ENCODE data around the gene COL6A3. TPM values are rescaled to one million over a fixed set of nuclear protein-coding genes. Genes with fewer than 3 reads are reported as not detected.

The COL6A3 gene
- total and polyA plus RNA-seq, 9 of the 15 experiments (the other 6 are each of a cell fraction or from before 2014, with no cell fraction given): 0.07 to 4.1 (median 1.5) TPM

DNA sequence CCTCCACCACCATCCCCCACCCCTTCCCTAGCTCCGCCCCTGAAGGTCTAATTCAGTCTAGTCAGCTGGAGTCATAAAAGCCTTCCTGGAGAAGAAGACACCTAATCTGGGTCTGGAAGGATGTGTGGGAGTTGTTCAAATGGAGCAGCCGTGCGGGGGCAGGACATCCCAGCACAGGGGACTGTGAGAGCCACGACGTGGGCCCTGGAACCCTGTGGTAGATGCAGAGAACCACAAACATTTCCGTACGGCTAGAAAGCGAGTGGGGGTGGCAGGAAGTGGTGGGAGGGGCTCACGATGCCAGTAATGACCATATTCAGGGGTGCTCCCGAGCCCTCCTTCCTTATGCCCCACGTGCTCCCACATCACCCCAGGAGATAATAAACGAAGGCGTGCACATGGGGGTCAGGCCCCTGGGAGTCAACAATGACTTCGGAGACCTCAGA lies 20.9 kb upstream of the COL6A3 start (continued):
- TF ChIP-seq, protein P1, sequence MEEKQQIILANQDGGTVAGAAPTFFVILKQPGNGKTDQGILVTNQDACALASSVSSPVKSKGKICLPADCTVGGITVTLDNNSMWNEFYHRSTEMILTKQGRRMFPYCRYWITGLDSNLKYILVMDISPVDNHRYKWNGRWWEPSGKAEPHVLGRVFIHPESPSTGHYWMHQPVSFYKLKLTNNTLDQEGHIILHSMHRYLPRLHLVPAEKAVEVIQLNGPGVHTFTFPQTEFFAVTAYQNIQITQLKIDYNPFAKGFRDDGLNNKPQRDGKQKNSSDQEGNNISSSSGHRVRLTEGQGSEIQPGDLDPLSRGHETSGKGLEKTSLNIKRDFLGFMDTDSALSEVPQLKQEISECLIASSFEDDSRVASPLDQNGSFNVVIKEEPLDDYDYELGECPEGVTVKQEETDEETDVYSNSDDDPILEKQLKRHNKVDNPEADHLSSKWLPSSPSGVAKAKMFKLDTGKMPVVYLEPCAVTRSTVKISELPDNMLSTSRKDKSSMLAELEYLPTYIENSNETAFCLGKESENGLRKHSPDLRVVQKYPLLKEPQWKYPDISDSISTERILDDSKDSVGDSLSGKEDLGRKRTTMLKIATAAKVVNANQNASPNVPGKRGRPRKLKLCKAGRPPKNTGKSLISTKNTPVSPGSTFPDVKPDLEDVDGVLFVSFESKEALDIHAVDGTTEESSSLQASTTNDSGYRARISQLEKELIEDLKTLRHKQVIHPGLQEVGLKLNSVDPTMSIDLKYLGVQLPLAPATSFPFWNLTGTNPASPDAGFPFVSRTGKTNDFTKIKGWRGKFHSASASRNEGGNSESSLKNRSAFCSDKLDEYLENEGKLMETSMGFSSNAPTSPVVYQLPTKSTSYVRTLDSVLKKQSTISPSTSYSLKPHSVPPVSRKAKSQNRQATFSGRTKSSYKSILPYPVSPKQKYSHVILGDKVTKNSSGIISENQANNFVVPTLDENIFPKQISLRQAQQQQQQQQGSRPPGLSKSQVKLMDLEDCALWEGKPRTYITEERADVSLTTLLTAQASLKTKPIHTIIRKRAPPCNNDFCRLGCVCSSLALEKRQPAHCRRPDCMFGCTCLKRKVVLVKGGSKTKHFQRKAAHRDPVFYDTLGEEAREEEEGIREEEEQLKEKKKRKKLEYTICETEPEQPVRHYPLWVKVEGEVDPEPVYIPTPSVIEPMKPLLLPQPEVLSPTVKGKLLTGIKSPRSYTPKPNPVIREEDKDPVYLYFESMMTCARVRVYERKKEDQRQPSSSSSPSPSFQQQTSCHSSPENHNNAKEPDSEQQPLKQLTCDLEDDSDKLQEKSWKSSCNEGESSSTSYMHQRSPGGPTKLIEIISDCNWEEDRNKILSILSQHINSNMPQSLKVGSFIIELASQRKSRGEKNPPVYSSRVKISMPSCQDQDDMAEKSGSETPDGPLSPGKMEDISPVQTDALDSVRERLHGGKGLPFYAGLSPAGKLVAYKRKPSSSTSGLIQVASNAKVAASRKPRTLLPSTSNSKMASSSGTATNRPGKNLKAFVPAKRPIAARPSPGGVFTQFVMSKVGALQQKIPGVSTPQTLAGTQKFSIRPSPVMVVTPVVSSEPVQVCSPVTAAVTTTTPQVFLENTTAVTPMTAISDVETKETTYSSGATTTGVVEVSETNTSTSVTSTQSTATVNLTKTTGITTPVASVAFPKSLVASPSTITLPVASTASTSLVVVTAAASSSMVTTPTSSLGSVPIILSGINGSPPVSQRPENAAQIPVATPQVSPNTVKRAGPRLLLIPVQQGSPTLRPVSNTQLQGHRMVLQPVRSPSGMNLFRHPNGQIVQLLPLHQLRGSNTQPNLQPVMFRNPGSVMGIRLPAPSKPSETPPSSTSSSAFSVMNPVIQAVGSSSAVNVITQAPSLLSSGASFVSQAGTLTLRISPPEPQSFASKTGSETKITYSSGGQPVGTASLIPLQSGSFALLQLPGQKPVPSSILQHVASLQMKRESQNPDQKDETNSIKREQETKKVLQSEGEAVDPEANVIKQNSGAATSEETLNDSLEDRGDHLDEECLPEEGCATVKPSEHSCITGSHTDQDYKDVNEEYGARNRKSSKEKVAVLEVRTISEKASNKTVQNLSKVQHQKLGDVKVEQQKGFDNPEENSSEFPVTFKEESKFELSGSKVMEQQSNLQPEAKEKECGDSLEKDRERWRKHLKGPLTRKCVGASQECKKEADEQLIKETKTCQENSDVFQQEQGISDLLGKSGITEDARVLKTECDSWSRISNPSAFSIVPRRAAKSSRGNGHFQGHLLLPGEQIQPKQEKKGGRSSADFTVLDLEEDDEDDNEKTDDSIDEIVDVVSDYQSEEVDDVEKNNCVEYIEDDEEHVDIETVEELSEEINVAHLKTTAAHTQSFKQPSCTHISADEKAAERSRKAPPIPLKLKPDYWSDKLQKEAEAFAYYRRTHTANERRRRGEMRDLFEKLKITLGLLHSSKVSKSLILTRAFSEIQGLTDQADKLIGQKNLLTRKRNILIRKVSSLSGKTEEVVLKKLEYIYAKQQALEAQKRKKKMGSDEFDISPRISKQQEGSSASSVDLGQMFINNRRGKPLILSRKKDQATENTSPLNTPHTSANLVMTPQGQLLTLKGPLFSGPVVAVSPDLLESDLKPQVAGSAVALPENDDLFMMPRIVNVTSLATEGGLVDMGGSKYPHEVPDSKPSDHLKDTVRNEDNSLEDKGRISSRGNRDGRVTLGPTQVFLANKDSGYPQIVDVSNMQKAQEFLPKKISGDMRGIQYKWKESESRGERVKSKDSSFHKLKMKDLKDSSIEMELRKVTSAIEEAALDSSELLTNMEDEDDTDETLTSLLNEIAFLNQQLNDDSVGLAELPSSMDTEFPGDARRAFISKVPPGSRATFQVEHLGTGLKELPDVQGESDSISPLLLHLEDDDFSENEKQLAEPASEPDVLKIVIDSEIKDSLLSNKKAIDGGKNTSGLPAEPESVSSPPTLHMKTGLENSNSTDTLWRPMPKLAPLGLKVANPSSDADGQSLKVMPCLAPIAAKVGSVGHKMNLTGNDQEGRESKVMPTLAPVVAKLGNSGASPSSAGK (IDR thresholded peaks at IDR 0.05): peak; percentile 47; the same call in 1 of the 2 replicates
- TF ChIP-seq ZNF184 (CRISPR knock-in tag; IDR thresholded peaks at IDR 0.05): no peak
- TF ChIP-seq SMARCA4 (IDR thresholded peaks at IDR 0.05): no peak
- TF ChIP-seq, protein P2, sequence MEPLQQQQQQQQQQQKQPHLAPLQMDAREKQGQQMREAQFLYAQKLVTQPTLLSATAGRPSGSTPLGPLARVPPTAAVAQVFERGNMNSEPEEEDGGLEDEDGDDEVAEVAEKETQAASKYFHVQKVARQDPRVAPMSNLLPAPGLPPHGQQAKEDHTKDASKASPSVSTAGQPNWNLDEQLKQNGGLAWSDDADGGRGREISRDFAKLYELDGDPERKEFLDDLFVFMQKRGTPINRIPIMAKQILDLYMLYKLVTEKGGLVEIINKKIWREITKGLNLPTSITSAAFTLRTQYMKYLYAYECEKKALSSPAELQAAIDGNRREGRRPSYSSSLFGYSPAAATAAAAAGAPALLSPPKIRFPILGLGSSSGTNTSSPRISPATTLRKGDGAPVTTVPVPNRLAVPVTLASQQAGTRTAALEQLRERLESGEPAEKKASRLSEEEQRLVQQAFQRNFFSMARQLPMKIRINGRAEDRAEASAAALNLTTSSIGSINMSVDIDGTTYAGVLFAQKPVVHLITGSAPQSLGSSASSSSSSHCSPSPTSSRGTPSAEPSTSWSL (CRISPR knock-in tag; IDR thresholded peaks at IDR 0.05; ENCODE audit: borderline replicate concordance): no peak
- no peak for TF ChIP-seq POLR2AphosphoS5 (IDR thresholded peaks at IDR 0.05; ENCODE audit: control insufficient read depth, insufficient read depth, low read depth, low read length)
- no peak for TF ChIP-seq BRD4 (IDR thresholded peaks at IDR 0.05)
- TF ChIP-seq, protein P3, sequence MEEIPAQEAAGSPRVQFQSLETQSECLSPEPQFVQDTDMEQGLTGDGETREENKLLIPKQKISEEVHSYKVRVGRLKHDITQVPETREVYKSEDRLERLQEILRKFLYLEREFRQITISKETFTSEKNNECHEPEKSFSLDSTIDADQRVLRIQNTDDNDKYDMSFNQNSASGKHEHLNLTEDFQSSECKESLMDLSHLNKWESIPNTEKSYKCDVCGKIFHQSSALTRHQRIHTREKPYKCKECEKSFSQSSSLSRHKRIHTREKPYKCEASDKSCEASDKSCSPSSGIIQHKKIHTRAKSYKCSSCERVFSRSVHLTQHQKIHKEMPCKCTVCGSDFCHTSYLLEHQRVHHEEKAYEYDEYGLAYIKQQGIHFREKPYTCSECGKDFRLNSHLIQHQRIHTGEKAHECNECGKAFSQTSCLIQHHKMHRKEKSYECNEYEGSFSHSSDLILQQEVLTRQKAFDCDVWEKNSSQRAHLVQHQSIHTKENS (CRISPR knock-in tag; IDR thresholded peaks at IDR 0.05): no peak
- TF ChIP-seq LEF1 (IDR thresholded peaks at IDR 0.05): peak; percentile 20; the same call in 1 of the 2 replicates
- TF ChIP-seq PHB (CRISPR knock-in tag; IDR thresholded peaks at IDR 0.05): no peak
- TF ChIP-seq CHD2 (IDR thresholded peaks at IDR 0.05; ENCODE audit: low read depth, low read length): no peak
- TF ChIP-seq ZNF12 (CRISPR knock-in tag; IDR thresholded peaks at IDR 0.05): no peak
- TF ChIP-seq RBM14 (IDR thresholded peaks at IDR 0.05; ENCODE audit: borderline replicate concordance, insufficient read depth, low read depth, low read length): no peak
- TF ChIP-seq KLF6 (CRISPR knock-in tag; IDR thresholded peaks at IDR 0.05; ENCODE audit: borderline replicate concordance): no peak
- no peak for TF ChIP-seq XRCC5 (IDR thresholded peaks at IDR 0.05; ENCODE audit: low read depth, low read length)
- TF ChIP-seq HDAC8 (tag; IDR thresholded peaks at IDR 0.05): no peak

Measured in K562 (cell line).